Islet of Langerhans (tissue), 1 donor: ENCODE measurements around the gene GRAPL.
"Not testable (repeated sequence)": the region's sequence is repeated elsewhere in the genome, so short reads cannot be mapped to it uniquely, and the experiment has no call there.

Source experiments
- FAIRE-seq: peaks from one replicate; lab custom pipeline; 2011; peaks lifted over from hg19 to GRCh38; lab: Jason Lieb, UNC

GRAPL gene

GRCh38 chr17:19127148-19127980 lies at the start of gene GRAPL:
Gene GRAPL (plus strand): TSS chr17:19127589. CDS start chr17:19127620, 31 bp downstream.
- FAIRE-seq, result not testable (repeated sequence)

- not testable (repeated sequence) for FAIRE-seq
These were observed 38.3 kb upstream of the GRAPL start for GRCh38 chr17:19088804-19089685.

DNA sequence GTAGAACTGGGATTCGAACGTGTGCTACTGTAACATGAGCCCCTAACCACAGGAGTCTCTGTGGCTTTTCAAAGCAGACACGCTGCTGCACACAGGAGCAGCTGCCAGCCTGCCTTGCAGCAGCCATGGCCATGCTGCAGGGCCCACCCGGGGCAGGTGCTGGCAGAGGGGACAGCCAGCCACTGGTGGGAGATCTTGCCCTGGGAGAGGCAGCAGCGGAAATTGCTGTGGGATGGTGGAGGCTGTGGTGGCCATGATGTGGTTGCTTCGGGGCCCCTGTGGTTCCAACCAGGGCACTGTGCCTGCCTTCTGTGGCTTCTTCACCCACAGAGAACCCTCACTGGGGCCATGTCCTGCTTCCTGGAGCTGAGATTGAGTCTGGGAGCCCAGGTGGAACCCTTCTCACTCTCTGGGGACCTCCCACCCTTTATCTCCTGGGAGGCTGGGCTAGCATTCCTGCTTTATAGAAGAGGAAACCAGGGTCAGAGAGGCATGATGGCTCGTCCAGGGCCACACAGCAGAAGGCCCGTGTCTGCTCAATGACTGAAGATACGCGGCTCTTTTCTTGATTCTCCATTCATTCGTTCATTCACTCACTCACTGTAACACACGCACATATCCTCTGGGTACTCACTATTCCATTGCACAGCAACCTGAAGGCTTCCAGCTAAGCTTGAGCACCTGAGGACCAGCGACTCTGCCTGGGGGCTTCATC lies 37.2 kb upstream of the GRAPL start:
- not testable (repeated sequence) for FAIRE-seq

- FAIRE-seq, result not testable (repeated sequence)
These were observed 34.4 kb upstream of the GRAPL start for GRCh38 chr17:19092737-19093683.

GRCh38 chr17:19093684-19094438 lies 33.5 kb upstream of the GRAPL start:
- not testable (repeated sequence) for FAIRE-seq

- not testable (repeated sequence) for FAIRE-seq
These were observed 18.9 kb upstream of the GRAPL start for GRCh38 chr17:19108517-19108916.

DNA sequence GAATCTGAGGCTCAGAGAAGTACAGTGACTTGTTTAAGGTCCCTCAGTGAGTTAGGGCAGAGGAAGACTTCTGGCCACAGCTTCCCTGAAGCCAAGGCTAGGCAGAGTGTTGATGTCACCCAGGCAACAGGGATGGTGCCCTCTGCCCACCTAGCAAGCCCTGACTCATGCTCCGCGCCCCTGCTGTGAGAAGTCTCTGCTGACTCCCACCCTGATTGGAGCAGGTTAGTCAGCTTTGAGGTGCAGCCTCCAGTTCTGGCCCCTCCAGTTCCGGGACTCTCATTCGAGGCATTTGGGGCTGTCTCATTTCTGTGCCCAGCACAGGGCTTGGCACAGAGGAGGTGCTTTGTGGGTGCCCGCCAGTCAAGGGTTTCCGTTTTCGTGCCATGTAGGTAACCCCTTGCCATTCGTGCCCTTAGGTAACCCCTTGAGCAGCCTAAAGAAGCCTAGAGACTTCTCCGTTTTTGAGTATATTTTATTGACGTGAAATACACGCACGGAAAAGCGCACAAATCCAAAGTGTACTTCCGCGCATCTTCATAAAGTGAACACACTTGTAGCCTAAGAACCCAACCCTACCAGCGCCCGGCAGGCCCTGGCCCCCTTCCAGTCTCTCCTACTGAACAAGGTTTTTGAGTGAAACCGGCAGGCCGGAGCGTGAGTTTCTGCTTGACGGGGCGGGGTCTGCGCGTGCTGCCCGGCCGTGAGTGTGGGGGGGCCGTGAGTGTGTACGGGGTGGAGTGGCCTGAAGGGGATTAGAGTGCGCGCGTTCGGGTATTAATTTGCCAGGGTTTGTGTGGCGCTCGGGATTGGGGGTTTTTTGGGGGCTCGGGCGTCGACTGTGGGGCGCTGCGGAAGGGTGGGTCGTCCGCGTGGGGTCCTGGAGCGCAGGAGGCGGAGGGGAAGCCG lies 16.9 kb upstream of the GRAPL start:
- FAIRE-seq, result not testable (repeated sequence)

- FAIRE-seq, result not testable (repeated sequence)
These were observed 16.2 kb upstream of the GRAPL start for GRCh38 chr17:19111111-19111711.

DNA sequence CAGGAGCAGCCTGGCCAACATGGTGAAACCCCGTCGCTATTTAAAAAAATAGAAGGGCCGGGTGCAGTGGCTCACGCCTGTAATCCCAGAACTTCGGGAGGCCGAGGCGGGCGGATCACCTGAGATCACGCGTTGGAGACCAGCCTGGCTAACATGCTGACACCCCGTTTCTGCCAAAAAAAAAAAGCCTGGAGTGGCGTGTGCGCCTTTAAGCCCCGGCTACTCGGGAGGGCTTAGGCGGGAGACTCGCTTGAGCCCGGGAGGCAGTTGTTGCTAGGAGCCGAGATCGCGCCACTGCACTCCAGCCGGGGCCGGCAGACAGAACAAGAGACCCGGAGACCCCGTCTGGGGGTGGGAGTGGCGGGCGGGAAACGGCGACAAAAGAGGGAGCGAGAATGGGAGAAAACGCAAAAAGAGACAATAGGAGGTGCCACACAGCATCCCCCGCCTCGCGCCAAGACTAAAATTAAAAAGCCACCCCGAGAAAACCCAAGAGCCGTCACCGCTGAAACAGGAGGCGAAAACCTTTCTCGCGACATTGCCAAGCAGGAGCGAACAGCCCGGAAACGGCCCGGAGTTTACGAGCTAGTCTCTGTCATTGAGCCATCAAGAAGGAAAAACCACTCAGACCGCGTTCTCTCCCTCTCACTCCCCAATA lies 15.5 kb upstream of the GRAPL start:
- FAIRE-seq, result not testable (repeated sequence)

DNA sequence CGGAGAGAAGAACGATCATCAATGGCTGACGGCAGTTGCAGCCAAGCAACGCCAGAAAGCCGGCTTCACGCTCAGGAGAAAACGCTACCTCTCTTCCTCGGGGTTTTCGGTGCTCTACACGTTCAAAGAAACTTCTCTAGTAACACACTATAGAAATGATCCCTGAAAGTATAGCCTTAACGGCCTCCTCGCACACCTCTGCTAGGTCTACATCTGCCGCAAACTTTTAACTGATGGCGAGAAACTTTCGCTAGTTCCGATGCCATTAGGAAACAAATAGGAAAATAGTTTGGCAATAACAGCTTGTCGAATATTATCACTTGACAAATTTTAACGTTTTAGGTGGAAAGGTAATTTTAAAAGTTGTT lies 14.9 kb upstream of the GRAPL start:
- FAIRE-seq, result not testable (repeated sequence)

GRCh38 chr17:19118695-19119094 lies 8.7 kb upstream of the GRAPL start:
- FAIRE-seq, result not testable (repeated sequence)

DNA sequence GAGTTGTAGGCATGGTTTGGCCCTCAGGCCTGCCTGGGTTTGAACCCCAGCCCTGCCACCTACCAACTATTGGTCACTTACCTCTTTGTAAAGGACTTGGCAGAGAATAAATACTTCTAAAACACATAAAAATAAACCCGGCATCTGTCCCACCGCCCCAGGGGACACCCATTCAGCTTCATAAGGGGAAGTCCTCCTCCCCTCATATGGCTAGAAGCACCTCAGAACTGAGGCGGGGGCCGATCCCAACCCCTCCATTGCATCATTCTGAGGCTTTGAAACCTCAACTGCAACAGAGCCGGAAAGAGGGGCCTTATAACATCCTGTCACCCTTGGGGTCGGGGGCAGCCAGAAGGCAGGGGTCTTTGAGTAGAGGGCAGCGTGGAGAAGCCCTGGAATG lies 2.1 kb upstream of the GRAPL start:
- FAIRE-seq, result not testable (repeated sequence)

- not testable (repeated sequence) for FAIRE-seq
These were observed 2.1 kb downstream of the GRAPL start for GRCh38 chr17:19129500-19129899.

DNA sequence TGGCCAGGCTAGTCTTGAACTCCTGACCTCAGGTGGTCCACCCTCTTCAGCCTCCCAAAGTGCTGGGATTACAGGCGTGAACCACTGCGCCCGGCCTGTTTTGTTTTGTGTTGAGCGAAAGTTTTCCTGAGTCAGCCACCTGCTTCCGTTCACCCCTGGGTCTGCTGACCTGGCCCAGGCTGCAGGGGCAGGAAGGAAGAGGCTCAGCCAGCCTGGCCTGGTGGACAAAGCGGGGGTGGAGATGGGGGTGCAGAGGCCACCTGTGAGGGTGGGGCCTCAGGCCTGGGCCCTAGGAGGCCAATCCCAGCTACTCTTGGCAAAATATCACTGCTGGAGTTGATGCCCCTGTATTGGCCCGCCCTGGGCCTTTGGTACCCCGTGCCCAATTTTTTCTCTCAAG lies 3.7 kb downstream of the GRAPL start:
- FAIRE-seq, result not testable (repeated sequence)

DNA sequence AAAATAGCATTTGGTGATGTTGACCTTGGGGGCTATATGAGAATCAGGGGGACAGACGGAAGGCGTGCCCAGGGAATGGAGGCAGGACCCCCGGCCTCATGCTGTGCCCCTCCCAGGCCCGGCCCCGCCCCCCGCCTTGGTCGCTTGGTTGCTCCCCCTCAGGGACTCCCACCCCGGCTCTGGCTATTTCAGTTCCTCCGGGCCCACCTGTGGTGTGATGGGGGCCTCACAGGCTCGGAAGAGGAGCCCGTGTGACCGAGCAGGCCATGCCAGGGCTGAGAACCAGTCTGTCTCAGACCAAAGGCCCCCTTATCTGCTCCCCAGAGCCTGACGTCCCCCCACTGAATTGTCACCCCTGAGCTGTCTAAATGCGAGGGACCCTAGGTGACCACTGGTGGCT lies 4.4 kb downstream of the GRAPL start:
- not testable (repeated sequence) for FAIRE-seq

GRCh38 chr17:19133793-19134192 lies 6.4 kb downstream of the GRAPL start:
- not testable (repeated sequence) for FAIRE-seq

GRCh38 chr17:19135391-19135790 lies 8.0 kb downstream of the GRAPL start:
- FAIRE-seq, result not testable (repeated sequence)

- FAIRE-seq, result not testable (repeated sequence)
These were observed 8.7 kb downstream of the GRAPL start for GRCh38 chr17:19136138-19136537.
